A673 (cell line): ENCODE results near the gene ZNF286A.

Source experiments
- EZH2 ChIP-seq: fragments of 200-600 bp; sonication (generic); IDR thresholded peaks from 2 replicates; pipeline ENCODE4 v1.6.1; 2017; ENCODE audit warnings: borderline replicate concordance, low read depth, mild to moderate bottlenecking, mixed read lengths, antibody characterized with exemption, low read length; ENCODE audit not compliant: poor library complexity, severe bottlenecking
- TF ChIP-seq, protein P1 (sequence below): fragments of 300-800, 200-600 bp; sonication (generic); conservative IDR thresholded peaks from 2 replicates; pipeline ENCODE4 v1.5.1; 2017; ENCODE audit warnings: low read depth, mild to moderate bottlenecking, antibody characterized with exemption, low read length, moderate library complexity, mixed read lengths

DNA sequence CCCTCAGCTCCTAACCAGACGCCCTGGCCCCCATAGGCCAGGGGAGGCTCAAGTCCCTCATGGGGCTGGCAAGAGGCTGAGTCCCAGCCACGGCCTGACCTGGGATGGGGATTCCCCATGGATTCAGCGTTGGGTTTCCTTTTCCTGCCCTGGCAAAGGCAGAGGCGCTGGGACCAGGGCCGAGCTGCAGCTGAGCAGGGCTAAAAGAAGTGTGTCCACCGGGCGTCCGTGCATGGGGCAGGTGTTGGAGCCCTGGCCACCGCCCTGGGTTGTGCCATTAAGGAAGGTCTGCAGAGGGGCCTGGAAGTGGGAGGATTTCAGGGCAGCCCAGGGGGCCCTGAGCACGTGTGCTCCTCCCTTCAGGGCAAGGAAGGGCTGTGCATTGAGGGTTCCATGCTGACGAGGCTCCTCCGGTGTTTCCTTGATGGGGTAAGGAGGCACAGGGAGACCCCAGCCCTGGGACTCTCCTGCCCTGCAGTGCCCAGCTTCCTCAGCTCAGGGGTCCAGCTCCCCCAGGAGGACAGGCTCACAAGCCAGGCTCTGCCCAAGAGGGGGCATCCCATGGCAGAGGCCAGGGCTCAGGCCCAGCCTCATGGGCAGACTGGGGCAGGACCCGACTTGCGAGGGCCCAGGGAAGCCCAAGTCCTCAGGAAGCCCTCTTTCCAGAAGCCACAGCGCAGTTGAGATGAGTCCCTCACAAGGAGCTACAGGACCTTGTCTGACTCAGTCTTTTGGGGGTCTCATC, 42.7 kb downstream of the ZNF286A start:
- TF ChIP-seq, protein P1, sequence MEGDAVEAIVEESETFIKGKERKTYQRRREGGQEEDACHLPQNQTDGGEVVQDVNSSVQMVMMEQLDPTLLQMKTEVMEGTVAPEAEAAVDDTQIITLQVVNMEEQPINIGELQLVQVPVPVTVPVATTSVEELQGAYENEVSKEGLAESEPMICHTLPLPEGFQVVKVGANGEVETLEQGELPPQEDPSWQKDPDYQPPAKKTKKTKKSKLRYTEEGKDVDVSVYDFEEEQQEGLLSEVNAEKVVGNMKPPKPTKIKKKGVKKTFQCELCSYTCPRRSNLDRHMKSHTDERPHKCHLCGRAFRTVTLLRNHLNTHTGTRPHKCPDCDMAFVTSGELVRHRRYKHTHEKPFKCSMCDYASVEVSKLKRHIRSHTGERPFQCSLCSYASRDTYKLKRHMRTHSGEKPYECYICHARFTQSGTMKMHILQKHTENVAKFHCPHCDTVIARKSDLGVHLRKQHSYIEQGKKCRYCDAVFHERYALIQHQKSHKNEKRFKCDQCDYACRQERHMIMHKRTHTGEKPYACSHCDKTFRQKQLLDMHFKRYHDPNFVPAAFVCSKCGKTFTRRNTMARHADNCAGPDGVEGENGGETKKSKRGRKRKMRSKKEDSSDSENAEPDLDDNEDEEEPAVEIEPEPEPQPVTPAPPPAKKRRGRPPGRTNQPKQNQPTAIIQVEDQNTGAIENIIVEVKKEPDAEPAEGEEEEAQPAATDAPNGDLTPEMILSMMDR = no peak
- no peak for TF ChIP-seq EZH2
